Measurements from ENCODE around the gene HYLS1. TPM values are rescaled to one million over a fixed set of nuclear protein-coding genes. Genes with fewer than 3 reads are reported as not detected.
A peak's percentile ranks its signal among the peaks of the same experiment; 100 is the strongest.
"Not testable (repeated sequence)": the region's sequence is repeated elsewhere in the genome, so short reads cannot be mapped to it uniquely, and the experiment has no call there.

Gene HYLS1
- polyA plus RNA-seq, 2 of the 4 experiments (the other 2 are of a cell fraction): 14.9 to 18.7 TPM

DNA sequence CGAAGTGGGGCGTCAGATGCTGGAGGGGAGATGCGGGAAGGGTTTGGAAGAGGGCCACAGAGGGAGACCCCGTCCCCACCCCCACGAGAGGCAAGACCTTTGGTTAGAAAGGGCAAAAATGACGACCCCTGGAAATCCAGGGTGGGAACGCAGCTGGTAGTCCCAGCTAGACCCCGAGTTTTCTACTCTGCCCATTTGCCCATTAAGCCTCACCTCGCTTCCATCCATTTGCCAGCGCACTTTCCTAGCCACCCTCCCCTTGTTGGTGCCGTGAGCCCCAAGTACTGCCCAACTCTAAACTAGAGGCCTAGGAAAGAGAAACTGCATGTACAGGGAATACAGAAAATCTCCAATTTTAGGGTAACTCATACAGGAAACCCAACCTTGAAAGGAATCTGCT, 17.2 kb downstream of the HYLS1 start:
- Histone ChIP-seq H3K9me3 (no peaks in the 10 kb centered on the region), H3K4me1 (0 out of 3 replicates have a peak, but pooled peaks cover 5% of the 10 kb centered on the region), H3K4me2 (no peak overlapping the region), H3K4me3 (no peak overlapping the region), H3K27ac (no peak overlapping the region)
- TF ChIP-seq JUNB (IDR thresholded peaks at IDR 0.05): no peak
- no peak for TF ChIP-seq CEBPB (IDR thresholded peaks at IDR 0.05)
- no peak for TF ChIP-seq RNF2 (IDR thresholded peaks at IDR 0.05; ENCODE audit: borderline replicate concordance, low read depth)
- no peak for TF ChIP-seq CBX2 (IDR thresholded peaks at IDR 0.05; ENCODE audit: borderline replicate concordance, low read depth)
- TF ChIP-seq ESRRA (IDR thresholded peaks at IDR 0.05; ENCODE audit: borderline replicate concordance, low read length): no peak
- no peak for TF ChIP-seq RCOR1 (IDR thresholded peaks at IDR 0.05; ENCODE audit: low read depth, low read length)
- TF ChIP-seq HOXB5 (CRISPR knock-in tag; IDR thresholded peaks at IDR 0.05): no peak
- TF ChIP-seq, protein P1, sequence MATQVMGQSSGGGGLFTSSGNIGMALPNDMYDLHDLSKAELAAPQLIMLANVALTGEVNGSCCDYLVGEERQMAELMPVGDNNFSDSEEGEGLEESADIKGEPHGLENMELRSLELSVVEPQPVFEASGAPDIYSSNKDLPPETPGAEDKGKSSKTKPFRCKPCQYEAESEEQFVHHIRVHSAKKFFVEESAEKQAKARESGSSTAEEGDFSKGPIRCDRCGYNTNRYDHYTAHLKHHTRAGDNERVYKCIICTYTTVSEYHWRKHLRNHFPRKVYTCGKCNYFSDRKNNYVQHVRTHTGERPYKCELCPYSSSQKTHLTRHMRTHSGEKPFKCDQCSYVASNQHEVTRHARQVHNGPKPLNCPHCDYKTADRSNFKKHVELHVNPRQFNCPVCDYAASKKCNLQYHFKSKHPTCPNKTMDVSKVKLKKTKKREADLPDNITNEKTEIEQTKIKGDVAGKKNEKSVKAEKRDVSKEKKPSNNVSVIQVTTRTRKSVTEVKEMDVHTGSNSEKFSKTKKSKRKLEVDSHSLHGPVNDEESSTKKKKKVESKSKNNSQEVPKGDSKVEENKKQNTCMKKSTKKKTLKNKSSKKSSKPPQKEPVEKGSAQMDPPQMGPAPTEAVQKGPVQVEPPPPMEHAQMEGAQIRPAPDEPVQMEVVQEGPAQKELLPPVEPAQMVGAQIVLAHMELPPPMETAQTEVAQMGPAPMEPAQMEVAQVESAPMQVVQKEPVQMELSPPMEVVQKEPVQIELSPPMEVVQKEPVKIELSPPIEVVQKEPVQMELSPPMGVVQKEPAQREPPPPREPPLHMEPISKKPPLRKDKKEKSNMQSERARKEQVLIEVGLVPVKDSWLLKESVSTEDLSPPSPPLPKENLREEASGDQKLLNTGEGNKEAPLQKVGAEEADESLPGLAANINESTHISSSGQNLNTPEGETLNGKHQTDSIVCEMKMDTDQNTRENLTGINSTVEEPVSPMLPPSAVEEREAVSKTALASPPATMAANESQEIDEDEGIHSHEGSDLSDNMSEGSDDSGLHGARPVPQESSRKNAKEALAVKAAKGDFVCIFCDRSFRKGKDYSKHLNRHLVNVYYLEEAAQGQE (IDR thresholded peaks at IDR 0.05): no peak
- no peak for TF ChIP-seq MAFK (IDR thresholded peaks at IDR 0.05; ENCODE audit: partially characterized antibody)
- no peak for TF ChIP-seq TP53 (CRISPR knock-in tag; IDR thresholded peaks at IDR 0.05)
- TF ChIP-seq HOXB13 (CRISPR knock-in tag; IDR thresholded peaks at IDR 0.05; ENCODE audit: low read depth): no peak
- no peak for TF ChIP-seq RFX5 (IDR thresholded peaks at IDR 0.05)
- no peak for TF ChIP-seq RARB (CRISPR knock-in tag; IDR thresholded peaks at IDR 0.05)
- 75% methylated on average over 11 of the region's 11 CpGs for WGBS (ENCODE audit: missing lambda C conversion rate)
- CTCF ChIA-PET: interaction anchor here (0.6 to 2.5 kb wide), 2 partner anchors 12 to 17 kb away, joined by 3 to 5 read pairs; no protein-coding TSS in a partner anchor
- ATAC-seq (no peak), DNase-seq (ENCODE audit: low read depth in 1 of 2, low spot score in 1 of 2) (no peak), FAIRE-seq (no peak)
- POLR2A ChIA-PET: no interaction called here

DNA sequence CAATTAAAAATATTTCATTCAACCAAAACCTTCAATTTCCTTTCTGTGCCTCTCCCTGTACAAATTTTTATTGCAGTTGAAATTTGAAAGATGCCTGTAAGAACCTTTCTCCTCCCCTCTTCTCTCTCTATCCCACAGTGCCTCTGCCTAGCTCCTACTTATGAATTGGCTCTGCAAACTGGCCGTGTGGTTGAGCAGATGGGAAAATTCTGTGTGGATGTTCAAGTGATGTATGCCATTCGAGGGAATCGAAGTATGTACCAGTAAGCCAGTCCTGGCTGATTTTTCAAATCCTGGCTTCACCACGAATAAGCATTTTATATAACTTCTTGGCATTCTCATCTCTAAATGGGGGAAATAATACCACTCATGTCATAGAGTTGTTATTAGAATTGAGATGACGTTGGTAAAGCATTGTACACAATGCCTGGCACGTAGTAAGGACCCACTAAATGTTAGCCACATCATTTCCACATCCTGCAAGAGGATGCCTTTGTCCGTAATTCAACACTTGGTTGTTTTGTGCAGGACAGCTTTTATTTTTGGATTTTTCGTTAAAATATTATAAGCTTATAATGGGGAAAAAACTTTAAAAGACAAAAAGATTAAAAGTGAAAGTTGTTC, 22.9 kb downstream of the HYLS1 start:
- no peak overlapping the region for H3K4me3 ChIP-seq
- TF ChIP-seq, protein P2, sequence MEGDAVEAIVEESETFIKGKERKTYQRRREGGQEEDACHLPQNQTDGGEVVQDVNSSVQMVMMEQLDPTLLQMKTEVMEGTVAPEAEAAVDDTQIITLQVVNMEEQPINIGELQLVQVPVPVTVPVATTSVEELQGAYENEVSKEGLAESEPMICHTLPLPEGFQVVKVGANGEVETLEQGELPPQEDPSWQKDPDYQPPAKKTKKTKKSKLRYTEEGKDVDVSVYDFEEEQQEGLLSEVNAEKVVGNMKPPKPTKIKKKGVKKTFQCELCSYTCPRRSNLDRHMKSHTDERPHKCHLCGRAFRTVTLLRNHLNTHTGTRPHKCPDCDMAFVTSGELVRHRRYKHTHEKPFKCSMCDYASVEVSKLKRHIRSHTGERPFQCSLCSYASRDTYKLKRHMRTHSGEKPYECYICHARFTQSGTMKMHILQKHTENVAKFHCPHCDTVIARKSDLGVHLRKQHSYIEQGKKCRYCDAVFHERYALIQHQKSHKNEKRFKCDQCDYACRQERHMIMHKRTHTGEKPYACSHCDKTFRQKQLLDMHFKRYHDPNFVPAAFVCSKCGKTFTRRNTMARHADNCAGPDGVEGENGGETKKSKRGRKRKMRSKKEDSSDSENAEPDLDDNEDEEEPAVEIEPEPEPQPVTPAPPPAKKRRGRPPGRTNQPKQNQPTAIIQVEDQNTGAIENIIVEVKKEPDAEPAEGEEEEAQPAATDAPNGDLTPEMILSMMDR (IDR thresholded peaks at IDR 0.05): no peak
- TF ChIP-seq, protein P3, sequence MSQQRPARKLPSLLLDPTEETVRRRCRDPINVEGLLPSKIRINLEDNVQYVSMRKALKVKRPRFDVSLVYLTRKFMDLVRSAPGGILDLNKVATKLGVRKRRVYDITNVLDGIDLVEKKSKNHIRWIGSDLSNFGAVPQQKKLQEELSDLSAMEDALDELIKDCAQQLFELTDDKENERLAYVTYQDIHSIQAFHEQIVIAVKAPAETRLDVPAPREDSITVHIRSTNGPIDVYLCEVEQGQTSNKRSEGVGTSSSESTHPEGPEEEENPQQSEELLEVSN (IDR thresholded peaks at IDR 0.05; ENCODE audit: borderline replicate concordance, low read depth): no peak
- TF ChIP-seq KDM1A (IDR thresholded peaks at IDR 0.05; ENCODE audit: low read depth) (no peak), HDAC2 (IDR thresholded peaks at IDR 0.05) (no peak), CHD4 (IDR thresholded peaks at IDR 0.05; ENCODE audit: borderline replicate concordance) (no peak), FOSL2 (IDR thresholded peaks at IDR 0.05) (no peak), FOSL2 (CRISPR knock-in tag; IDR thresholded peaks at IDR 0.05) (no peak), POLR2A (IDR thresholded peaks at IDR 0.05; ENCODE audit: low read length) (no peak), CEBPB (IDR thresholded peaks at IDR 0.05) (no peak), RAD21 (conservative IDR thresholded peaks at IDR 0.05 in 1 of 2, IDR thresholded peaks at IDR 0.05 in 1 of 2) (no peak), SMC3 (IDR thresholded peaks at IDR 0.05) (no peak)
- no peak for FAIRE-seq
- ATAC-seq: no peak
- DNase-seq (ENCODE audit: low read depth in 1 of 2, low spot score in 1 of 2): no peak
- 35% methylated on average over 8 of the region's 8 CpGs for WGBS (ENCODE audit: missing lambda C conversion rate)
- ChIA-PET CTCF (interaction anchor here (1.5 to 2.1 kb wide), 2 partner anchors 13 to 284 kb away, joined by 3 to 8 read pairs; no protein-coding TSS in a partner anchor), POLR2A (no interaction called here)
- H3K9me3 ChIP-seq: no peaks in the 10 kb centered on the region
- no peak overlapping the region for H3K27ac ChIP-seq
- H3K4me1 ChIP-seq: no peaks in the 10 kb centered on the region
- peak overlapping the region; percentile 8; the same call in 1 of the 3 replicates for H3K4me2 ChIP-seq

DNA sequence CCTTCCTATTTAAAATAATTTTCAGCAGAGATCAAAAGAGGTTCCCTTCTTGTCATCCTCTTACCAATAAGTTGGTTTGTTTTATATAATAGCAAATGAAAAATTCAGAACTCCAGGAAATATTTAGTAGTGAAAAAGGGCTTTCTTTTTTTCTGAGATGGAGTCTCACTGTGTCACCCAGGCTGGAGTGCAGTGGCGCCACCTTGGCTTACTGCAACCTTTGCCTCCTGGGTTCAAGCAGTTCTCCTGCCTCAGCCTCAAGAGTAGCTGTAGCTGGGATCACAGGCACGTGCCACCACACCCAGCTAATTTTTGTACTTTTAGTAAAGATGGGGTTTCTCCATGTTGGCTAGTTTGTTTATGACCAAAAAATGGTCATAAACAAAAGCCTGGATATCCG, 27.1 kb downstream of the HYLS1 start:
- POLR2A ChIA-PET; DNase-seq (ENCODE audit: low read depth in 1 of 2, low spot score in 1 of 2); FAIRE-seq; H3K9me3 ChIP-seq; H3K4me1 ChIP-seq; H3K4me2 ChIP-seq; H3K27ac ChIP-seq; CTCF ChIA-PET; ATAC-seq; H3K4me3 ChIP-seq: not testable (repeated sequence)
- 75% methylated on average over 3 of the region's 3 CpGs for whole genome bisulfite sequencing (ENCODE audit: missing lambda C conversion rate)
